GM12891 (cell line): ENCODE measurements around the gene PFDN2.
"Not testable (repeated sequence)": the region's sequence is repeated elsewhere in the genome, so short reads cannot be mapped to it uniquely, and the experiment has no call there.

Experiments
- DNase-seq: peaks from one replicate; pipeline ENCODE4 v3.0.0; 2011; ENCODE audit warnings: low spot score; ENCODE audit not compliant: insufficient read length
- FAIRE-seq: peaks from 2 replicates; lab custom pipeline; 2011; peaks lifted over from hg19 to GRCh38; lab: Jason Lieb, UNC
- PAX5 ChIP-seq: IDR thresholded peaks from 2 replicates; pipeline ENCODE4 v1.6.1; 2011; ENCODE audit warnings: low read length, moderate library complexity, mild to moderate bottlenecking; ENCODE audit not compliant: insufficient read depth, severe bottlenecking
- POLR2A ChIP-seq: IDR thresholded peaks from 2 replicates; pipeline ENCODE4 v1.6.1; 2011; ENCODE audit warnings: low read depth, low read length, control low read depth
- POLR2AphosphoS5 ChIP-seq: IDR thresholded peaks from 2 replicates; pipeline ENCODE4 v1.6.1; 2011; ENCODE audit warnings: low read depth, low read length, control low read depth
- POU2F2 ChIP-seq: IDR thresholded peaks from 2 replicates; pipeline ENCODE4 v1.6.1; 2011; ENCODE audit warnings: low read depth, mild to moderate bottlenecking, control low read depth, low read length, moderate library complexity
- SPI1 ChIP-seq: IDR thresholded peaks from 2 replicates; pipeline ENCODE4 v1.6.1; 2011; ENCODE audit warnings: low read depth, low read length, control low read depth
- TAF1 ChIP-seq: IDR thresholded peaks from 2 replicates; pipeline ENCODE4 v1.6.1; 2011; ENCODE audit warnings: low read depth, low read length, control low read depth

The PFDN2 gene

GRCh38 chr1:161127649-161128048, 9.8 kb upstream of the PFDN2 start:
- FAIRE-seq (no peak), DNase-seq (no peak)
- TF ChIP-seq TAF1: no peak
- TF ChIP-seq PAX5: no peak
- no peak for TF ChIP-seq POLR2AphosphoS5
- TF ChIP-seq SPI1: no peak
- TF ChIP-seq POLR2A: no peak
- no peak for TF ChIP-seq POU2F2

- TF ChIP-seq TAF1 (no peak), POLR2AphosphoS5 (no peak), PAX5 (no peak), POU2F2 (no peak), SPI1 (no peak), POLR2A (no peak)
- DNase-seq (no peak), FAIRE-seq (no peak)
Observed at GRCh38 chr1:161122967-161123366, 5.1 kb upstream of the PFDN2 start.

- TF ChIP-seq PAX5: no peak
- TF ChIP-seq SPI1: peak; percentile 45; the same call in 1 of the 2 replicates
- TF ChIP-seq POU2F2: no peak
- no peak for TF ChIP-seq POLR2A
- FAIRE-seq: no peak
- DNase-seq: no peak
Observed at GRCh38 chr1:161121834-161122233, 4.0 kb upstream of the PFDN2 start.

GRCh38 chr1:161121042-161121650, 3.3 kb upstream of the PFDN2 start:
- DNase-seq (no peak), FAIRE-seq (no peak)
- TF ChIP-seq POU2F2: no peak
- TF ChIP-seq POLR2A: no peak
- no peak for TF ChIP-seq PAX5
- TF ChIP-seq POLR2AphosphoS5: no peak
- no peak for TF ChIP-seq SPI1
- TF ChIP-seq TAF1: no peak

- DNase-seq: peak; percentile 53
- TF ChIP-seq POLR2A (no peak; the same call in 1 of the 2 replicates), TAF1 (no peak), SPI1 (no peak), POU2F2 (no peak), POLR2AphosphoS5 (no peak; the same call in 1 of the 2 replicates), PAX5 (no peak)
- FAIRE-seq: peak; percentile 50
Observed at GRCh38 chr1:161119092-161119903, 1.5 kb upstream of the PFDN2 start.

- FAIRE-seq, DNase-seq: not testable (repeated sequence)
Observed at GRCh38 chr1:161115961-161116360, 1.9 kb downstream of the PFDN2 start.

- no peak for TF ChIP-seq POU2F2
- no peak for TF ChIP-seq POLR2AphosphoS5
- TF ChIP-seq SPI1: no peak
- no peak for TF ChIP-seq PAX5
- TF ChIP-seq TAF1: no peak
- TF ChIP-seq POLR2A: no peak
- DNase-seq: no peak
- FAIRE-seq: peak; percentile 65
Observed at GRCh38 chr1:161115132-161115711, 2.6 kb downstream of the PFDN2 start.

GRCh38 chr1:161114556-161114955, 3.3 kb downstream of the PFDN2 start:
- DNase-seq (no peak), FAIRE-seq (no peak)
- no peak for TF ChIP-seq SPI1
- no peak for TF ChIP-seq POU2F2
- TF ChIP-seq TAF1: no peak
- TF ChIP-seq POLR2A: no peak
- no peak for TF ChIP-seq POLR2AphosphoS5
- no peak for TF ChIP-seq PAX5

GRCh38 chr1:161113915-161114314, 3.9 kb downstream of the PFDN2 start:
- TF ChIP-seq PAX5 (no peak), POU2F2 (no peak), POLR2A (no peak), SPI1 (no peak), TAF1 (no peak), POLR2AphosphoS5 (no peak)
- FAIRE-seq (no peak), DNase-seq (no peak)

GRCh38 chr1:161111527-161111926, 6.3 kb downstream of the PFDN2 start:
- FAIRE-seq (no peak), DNase-seq (no peak)
- TF ChIP-seq POLR2A (no peak), POU2F2 (no peak), TAF1 (no peak), SPI1 (no peak), POLR2AphosphoS5 (no peak), PAX5 (no peak)
